OCI-LY7 (cell line): ENCODE results near the gene IKBKE.

Source experiments
- CTCF ChIP-seq: fragments of 200-600 bp; sonication (generic); conservative IDR thresholded peaks from 2 replicates; pipeline ENCODE4 v1.5.1; 2014; ENCODE audit warnings: mild to moderate bottlenecking, antibody characterized with exemption, low read length, moderate library complexity, mixed read lengths
- EZH2phosphoT487 ChIP-seq: fragments of 200-600 bp; sonication (generic); IDR thresholded peaks from 2 replicates; pipeline ENCODE4 v1.6.1; 2018; ENCODE audit warnings: low read depth, borderline replicate concordance, mild to moderate bottlenecking, mixed run types, antibody characterized with exemption, low read length, moderate library complexity, mixed read lengths

GRCh38 chr1:206438554-206438953 is 31.7 kb upstream of the IKBKE start:
- TF ChIP-seq CTCF (no peak), EZH2phosphoT487 (no peak)
